ENCODE measurements around the gene NDOR1. TPM values are rescaled to one million over a fixed set of nuclear protein-coding genes. Genes with fewer than 3 reads are reported as not detected.
A peak's percentile ranks its signal among the peaks of the same experiment; 100 is the strongest.

Gene NDOR1
- total RNA-seq, 4 donors from 2014 or later = 9.0 to 16.6 (median 15.4) TPM

DNA sequence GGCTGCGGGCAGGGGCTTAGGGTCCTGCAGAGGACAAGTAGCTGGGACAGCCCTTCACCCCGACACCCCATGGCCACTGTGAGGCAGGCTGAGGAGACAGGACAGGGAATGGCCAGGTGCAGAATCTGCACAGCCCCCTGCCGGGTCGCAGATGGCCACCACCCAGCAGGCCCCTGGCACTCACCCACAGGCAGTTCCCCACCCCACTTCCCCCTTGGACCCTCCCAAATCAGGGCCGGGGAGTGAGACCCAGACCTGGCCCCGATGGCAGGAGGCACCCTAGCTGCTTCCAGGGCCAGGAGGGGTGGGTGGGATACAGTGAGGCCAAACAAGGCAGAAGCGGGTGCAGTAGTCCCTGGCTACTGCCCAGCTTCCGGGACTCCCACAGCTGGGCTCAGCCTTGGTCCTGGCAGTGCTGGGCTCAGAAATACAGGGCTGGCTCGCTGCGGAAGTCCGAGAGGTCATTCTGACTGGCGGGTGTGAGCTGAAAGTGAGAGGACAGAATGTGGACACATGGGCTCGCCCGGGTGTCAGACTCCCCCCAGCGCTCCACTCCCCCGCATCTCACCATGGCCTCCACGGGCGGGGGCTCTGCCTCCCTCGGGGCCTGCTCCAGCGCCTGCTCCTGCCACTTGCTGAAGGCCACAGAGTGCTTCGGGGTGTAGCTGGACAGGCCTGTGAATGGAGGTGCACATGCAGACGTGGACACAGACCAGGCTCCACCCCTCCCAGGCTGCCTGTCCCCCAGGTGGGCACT is 13.6 kb upstream of the NDOR1 start:
- Histone ChIP-seq H3K4me1 (peaks cover 24 to 26% of the 10 kb centered on the region in 2 donors), H3K4me3 (replicated peaks in 1 of 3) (no peak overlapping the region), H3K36me3 (peaks cover 8 to 10% of the 10 kb centered on the region in 2 donors), H3K27ac (no peak overlapping the region), H3K9me3 (no peaks in the 10 kb centered on the region), H3K27me3 (no peaks in the 10 kb centered on the region)
- no peak for DNase-seq
- intact Hi-C loops (cut with DNase I) = no loop called here
- TF ChIP-seq POLR2A (IDR thresholded peaks at IDR 0.05) = no peak
- TF ChIP-seq, protein P1, sequence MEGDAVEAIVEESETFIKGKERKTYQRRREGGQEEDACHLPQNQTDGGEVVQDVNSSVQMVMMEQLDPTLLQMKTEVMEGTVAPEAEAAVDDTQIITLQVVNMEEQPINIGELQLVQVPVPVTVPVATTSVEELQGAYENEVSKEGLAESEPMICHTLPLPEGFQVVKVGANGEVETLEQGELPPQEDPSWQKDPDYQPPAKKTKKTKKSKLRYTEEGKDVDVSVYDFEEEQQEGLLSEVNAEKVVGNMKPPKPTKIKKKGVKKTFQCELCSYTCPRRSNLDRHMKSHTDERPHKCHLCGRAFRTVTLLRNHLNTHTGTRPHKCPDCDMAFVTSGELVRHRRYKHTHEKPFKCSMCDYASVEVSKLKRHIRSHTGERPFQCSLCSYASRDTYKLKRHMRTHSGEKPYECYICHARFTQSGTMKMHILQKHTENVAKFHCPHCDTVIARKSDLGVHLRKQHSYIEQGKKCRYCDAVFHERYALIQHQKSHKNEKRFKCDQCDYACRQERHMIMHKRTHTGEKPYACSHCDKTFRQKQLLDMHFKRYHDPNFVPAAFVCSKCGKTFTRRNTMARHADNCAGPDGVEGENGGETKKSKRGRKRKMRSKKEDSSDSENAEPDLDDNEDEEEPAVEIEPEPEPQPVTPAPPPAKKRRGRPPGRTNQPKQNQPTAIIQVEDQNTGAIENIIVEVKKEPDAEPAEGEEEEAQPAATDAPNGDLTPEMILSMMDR (IDR thresholded peaks at IDR 0.05) = no peak
- WGBS, 2 donors = 85 to 91% methylated on average over 14 to 16 of the region's 22 CpGs

DNA sequence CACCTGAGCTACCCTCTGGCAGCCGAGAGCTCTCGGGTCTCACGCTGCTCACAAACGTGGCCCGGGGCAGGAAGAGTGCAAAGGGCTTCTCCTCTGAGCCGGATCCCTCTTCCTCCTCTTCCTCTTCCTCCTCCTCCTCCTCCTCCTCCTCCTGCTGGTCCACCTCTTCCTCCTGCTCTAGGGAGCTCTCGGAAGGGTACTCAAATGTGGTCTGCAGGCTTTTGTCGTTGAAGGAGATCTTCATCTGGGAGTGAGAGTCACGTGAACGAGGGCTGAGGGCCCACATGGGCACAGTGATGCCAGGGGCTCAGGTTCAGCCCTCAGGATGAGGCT is 13.1 kb upstream of the NDOR1 start:
- H3K4me1 ChIP-seq = peaks cover 18 to 23% of the 10 kb centered on the region in 2 donors
- TF ChIP-seq, protein P1 (IDR thresholded peaks at IDR 0.05) = no peak
- no peak for TF ChIP-seq POLR2A (IDR thresholded peaks at IDR 0.05)

DNA sequence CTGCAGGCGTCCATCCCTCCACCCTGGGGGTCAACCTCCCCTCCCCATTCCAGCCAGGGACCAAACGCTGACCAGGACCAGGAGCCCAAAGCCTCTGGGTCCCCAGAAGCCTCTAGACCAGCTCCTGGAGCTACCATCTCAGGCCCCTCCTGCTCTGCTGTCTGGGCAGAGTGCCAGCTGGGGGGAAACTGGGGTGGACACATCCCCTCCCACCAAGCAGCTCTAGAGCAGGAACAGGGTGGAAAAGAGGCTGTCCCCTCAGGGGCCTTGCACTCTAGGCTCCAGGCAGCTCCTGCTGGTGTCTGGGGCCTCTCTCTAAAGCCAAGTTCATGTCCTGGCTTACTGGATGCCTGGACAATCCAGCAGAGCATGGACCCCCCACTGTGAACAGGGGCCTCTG is 12.6 kb upstream of the NDOR1 start:
- no peak for TF ChIP-seq POLR2A (IDR thresholded peaks at IDR 0.05)
- TF ChIP-seq, protein P1 (IDR thresholded peaks at IDR 0.05) = no peak
- H3K27ac ChIP-seq = no peak overlapping the region
- no peaks in the 10 kb centered on the region for H3K9me3 ChIP-seq
- no peaks in the 10 kb centered on the region for H3K27me3 ChIP-seq
- peaks cover 14 to 23% of the 10 kb centered on the region in 2 donors for H3K4me1 ChIP-seq
- H3K4me3 ChIP-seq (replicated peaks in 1 of 3) = no peak overlapping the region
- intact Hi-C loops (cut with DNase I) = no loop called here
- peaks cover 8 to 10% of the 10 kb centered on the region in 2 donors for H3K36me3 ChIP-seq
- WGBS, 2 donors = no CpG with 5 or more reads among the region's 2 CpGs
- no peak for DNase-seq

More for the DNA sequence above, 13.1 kb upstream of the NDOR1 start:
- Histone ChIP-seq H3K36me3 (peaks cover 8 to 10% of the 10 kb centered on the region in 2 donors), H3K27ac (no peak overlapping the region), H3K9me3 (no peaks in the 10 kb centered on the region), H3K27me3 (no peaks in the 10 kb centered on the region), H3K4me3 (replicated peaks in 1 of 3) (no peak overlapping the region)
- 84% methylated on average over 7 to 10 of the region's 10 CpGs for WGBS, 2 donors
- intact Hi-C loops (cut with DNase I) = no loop called here
- no peak for DNase-seq

DNA sequence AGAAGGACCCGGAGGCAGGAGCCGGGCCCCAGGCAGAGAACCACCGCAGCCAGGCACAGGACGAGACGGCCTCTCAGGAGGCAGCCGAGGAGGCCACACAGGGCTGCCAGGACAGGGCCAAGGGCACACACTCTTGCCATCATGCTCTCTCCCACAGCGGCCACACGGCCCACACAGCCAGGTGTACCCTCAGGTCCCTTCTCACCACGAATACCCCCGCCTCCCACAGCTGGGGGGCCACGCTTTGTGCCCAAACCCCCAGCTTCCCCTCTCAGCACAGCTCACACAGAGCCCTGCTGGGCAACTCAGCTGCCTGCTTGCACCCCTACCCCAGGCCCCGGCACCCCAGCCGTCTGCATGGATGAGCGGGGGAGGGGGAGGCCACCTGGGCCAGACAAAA is 11.7 kb upstream of the NDOR1 start:
- DNase-seq = no peak
- TF ChIP-seq POLR2A (IDR thresholded peaks at IDR 0.05) = no peak
- TF ChIP-seq, protein P1 (IDR thresholded peaks at IDR 0.05) = no peak
- Histone ChIP-seq H3K36me3 (peaks cover 8 to 10% of the 10 kb centered on the region in 2 donors), H3K9me3 (no peaks in the 10 kb centered on the region), H3K27me3 (no peaks in the 10 kb centered on the region), H3K4me3 (replicated peaks in 1 of 3) (no peak overlapping the region), H3K4me1 (peaks cover 22 to 32% of the 10 kb centered on the region in 2 donors), H3K27ac (no peak overlapping the region)
- 79 to 86% methylated on average over 7 to 10 of the region's 14 CpGs for WGBS, 2 donors
- intact Hi-C loops (cut with DNase I) = no loop called here

DNA sequence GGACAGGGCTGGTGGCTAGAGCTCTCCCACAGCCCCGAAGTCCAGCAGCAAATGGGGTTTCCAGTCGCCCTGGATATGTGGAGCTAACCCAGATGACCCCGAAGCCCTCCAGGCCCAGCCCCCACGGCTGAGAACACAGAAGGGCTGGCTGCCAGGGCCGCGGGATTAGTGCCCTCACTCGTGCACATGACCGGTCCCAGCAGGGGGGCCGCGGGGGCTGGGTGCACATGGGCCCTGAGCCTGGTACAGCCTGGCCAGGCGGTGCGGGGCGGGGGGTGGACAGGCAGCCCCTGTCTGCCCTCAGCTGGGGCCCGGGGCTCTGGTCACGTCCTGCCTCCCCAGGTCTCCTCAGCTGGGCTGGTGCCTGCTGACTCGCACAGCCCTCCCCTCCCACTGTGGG is 11.1 kb upstream of the NDOR1 start:
- H3K27ac ChIP-seq = no peak overlapping the region
- H3K27me3 ChIP-seq = no peaks in the 10 kb centered on the region
- H3K9me3 ChIP-seq = no peaks in the 10 kb centered on the region
- intact Hi-C loops (cut with DNase I) = no loop called here
- peaks cover 8 to 10% of the 10 kb centered on the region in 2 donors for H3K36me3 ChIP-seq
- peak; percentile 36 to 49 for DNase-seq
- WGBS, 2 donors = 60% methylated on average over 1 of the region's 16 CpGs; no CpG with 5 or more reads in 1 of the 2 donors
- TF ChIP-seq, protein P1 (IDR thresholded peaks at IDR 0.05) = no peak
- TF ChIP-seq POLR2A (IDR thresholded peaks at IDR 0.05) = no peak
- peaks cover 24 to 36% of the 10 kb centered on the region in 2 donors for H3K4me1 ChIP-seq
- no peak overlapping the region for H3K4me3 ChIP-seq (replicated peaks in 1 of 3)

Measured in thyroid gland (tissue), 4 donors.